ENCODE measurements around the gene LSM14B.
A peak's percentile ranks its signal among the peaks of the same experiment; 100 is the strongest.

DNA sequence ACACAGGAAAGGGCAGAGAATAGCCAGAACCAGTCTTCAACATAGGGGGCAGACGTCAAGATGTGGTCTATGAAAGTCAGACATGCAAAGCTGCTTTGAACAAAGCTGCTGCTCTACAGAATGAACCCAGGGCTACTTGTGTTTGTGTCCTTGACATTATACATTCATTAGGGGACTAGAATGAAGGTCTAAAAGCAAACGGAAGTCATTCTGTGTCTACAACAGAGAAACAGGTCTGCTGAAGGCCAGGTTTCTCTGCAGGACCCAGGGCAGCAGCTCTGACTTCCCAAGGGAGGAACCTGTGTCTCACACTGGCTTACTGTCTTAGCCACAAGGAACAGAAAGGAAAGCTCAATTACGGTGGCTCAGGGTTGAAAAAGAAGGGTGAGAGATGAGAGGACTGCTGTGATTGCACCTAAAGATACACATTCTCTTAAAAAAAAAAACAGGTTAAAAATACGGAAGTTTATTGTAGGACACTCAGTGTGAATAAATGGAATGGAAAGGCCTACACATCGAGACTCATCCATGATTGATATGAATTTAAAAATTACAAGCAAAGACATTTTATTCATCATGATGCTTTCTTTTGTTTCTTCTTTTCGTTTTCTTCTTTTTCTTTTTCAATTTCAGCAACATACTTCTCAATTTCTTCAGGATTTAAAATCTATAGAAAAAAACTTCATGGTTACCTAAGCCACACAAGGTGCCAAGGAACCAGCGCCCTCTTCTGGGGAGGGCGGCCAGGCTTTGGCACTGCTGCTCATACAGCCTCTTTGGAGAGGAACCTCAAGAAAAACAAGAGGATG is 14.2 kb downstream of the LSM14B start:
- TF ChIP-seq, protein P1, sequence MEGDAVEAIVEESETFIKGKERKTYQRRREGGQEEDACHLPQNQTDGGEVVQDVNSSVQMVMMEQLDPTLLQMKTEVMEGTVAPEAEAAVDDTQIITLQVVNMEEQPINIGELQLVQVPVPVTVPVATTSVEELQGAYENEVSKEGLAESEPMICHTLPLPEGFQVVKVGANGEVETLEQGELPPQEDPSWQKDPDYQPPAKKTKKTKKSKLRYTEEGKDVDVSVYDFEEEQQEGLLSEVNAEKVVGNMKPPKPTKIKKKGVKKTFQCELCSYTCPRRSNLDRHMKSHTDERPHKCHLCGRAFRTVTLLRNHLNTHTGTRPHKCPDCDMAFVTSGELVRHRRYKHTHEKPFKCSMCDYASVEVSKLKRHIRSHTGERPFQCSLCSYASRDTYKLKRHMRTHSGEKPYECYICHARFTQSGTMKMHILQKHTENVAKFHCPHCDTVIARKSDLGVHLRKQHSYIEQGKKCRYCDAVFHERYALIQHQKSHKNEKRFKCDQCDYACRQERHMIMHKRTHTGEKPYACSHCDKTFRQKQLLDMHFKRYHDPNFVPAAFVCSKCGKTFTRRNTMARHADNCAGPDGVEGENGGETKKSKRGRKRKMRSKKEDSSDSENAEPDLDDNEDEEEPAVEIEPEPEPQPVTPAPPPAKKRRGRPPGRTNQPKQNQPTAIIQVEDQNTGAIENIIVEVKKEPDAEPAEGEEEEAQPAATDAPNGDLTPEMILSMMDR (conservative IDR thresholded peaks at IDR 0.05 in 1 of 2, IDR thresholded peaks at IDR 0.05 in 1 of 2; ENCODE audit: extremely low read depth in 1 of 2, insufficient read depth in 1 of 2, low read depth in 1 of 2, low read length in 2 of 2): peak; percentile 85 to 86
- no peak for TF ChIP-seq EZH2 (IDR thresholded peaks at IDR 0.05; ENCODE audit: borderline replicate concordance, low read length)

Measured in mammary epithelial cell (primary cell).